IgD-negative memory B cell (primary cell): ENCODE results near the gene AMZ2. TPM values are rescaled to one million over a fixed set of nuclear protein-coding genes. Genes with fewer than 3 reads are reported as not detected.
"Not testable (repeated sequence)": the region's sequence is repeated elsewhere in the genome, so short reads cannot be mapped to it uniquely, and the experiment has no call there.

Experiments used
- H3K27ac Mint-ChIP-seq, 3 donors: one replicate each; pipeline ENCODE4 v1.8.0; 2020 to 2022; ENCODE audit warnings: mild to moderate bottlenecking in 3 of 3, mixed read lengths in 3 of 3, moderate library complexity in 1 of 3
- H3K27me3 Mint-ChIP-seq: one replicate; pipeline ENCODE4 v1.8.0; 2021; ENCODE audit warnings: mixed read lengths
- H3K36me3 Mint-ChIP-seq: one replicate; pipeline ENCODE4 v1.8.0; 2020; ENCODE audit warnings: mild to moderate bottlenecking, mixed read lengths
- H3K4me1 Mint-ChIP-seq, 3 donors: one replicate each; pipeline ENCODE4 v1.8.0; 2020 to 2022; ENCODE audit warnings: mixed read lengths in 3 of 3, mild to moderate bottlenecking in 1 of 3
- H3K4me3 Mint-ChIP-seq, 4 donors: one replicate each; pipeline ENCODE4 v1.8.0; 2020 to 2022; ENCODE audit warnings: mild to moderate bottlenecking in 4 of 4, mixed read lengths in 4 of 4, moderate library complexity in 3 of 4
- H3K9me3 Mint-ChIP-seq, 3 donors: one replicate each; pipeline ENCODE4 v1.8.0; 2020 to 2021; ENCODE audit warnings: mixed read lengths in 3 of 3, mild to moderate bottlenecking in 1 of 3
- polyA plus RNA-seq: library from polyadenylated mRNA; unstranded; fragments of 300-500 nt; fragmentation: Illumina TruSeq; gene quantifications from one replicate; pipeline ENCODE4 v1.2.3, GENCODE V29; 2021

Gene AMZ2
- polyA plus RNA-seq, 1 donor from 2014 or later: 80.0 TPM

DNA sequence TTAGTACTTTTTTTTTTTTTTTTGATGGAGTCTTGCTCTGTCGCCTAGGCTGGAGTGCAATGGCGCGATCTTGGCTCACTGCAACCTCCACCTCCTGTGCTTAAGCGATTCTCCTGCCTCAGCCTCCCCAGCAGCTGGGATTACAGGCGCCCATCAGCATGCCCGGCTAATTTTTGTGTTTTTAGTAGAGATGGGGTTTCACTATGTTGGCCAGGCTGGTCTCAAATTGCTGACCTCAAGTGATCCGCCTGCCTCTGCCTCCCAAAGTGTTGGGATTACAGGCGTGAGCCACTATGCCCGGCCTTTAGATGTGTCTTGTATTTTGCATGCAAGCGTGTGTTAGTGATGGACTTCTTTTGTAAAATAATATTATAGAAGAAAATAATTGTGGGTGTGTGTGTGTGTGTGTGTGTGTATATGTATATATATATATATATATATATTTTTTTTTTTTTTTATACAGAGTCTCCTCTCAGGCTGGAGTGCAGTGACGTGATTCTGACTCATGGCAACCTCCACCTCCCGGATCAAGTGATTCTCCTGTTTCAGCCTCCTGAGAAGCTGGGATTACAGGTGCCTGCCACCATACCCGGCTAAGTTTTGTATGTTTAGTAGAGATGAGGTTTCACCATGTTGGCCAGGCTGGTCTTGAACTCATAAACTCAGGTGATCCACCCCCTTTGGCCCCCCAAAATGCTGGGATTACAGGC lies 38.5 kb upstream of the AMZ2 start:
- not testable (repeated sequence) for H3K27me3 Mint-ChIP-seq
- peak overlapping the region in 2 of 4 donors; percentile 28 to 32 for H3K4me3 Mint-ChIP-seq
- H3K27ac Mint-ChIP-seq: peak overlapping the region in 2 of 3 donors; percentile 27 to 32

DNA sequence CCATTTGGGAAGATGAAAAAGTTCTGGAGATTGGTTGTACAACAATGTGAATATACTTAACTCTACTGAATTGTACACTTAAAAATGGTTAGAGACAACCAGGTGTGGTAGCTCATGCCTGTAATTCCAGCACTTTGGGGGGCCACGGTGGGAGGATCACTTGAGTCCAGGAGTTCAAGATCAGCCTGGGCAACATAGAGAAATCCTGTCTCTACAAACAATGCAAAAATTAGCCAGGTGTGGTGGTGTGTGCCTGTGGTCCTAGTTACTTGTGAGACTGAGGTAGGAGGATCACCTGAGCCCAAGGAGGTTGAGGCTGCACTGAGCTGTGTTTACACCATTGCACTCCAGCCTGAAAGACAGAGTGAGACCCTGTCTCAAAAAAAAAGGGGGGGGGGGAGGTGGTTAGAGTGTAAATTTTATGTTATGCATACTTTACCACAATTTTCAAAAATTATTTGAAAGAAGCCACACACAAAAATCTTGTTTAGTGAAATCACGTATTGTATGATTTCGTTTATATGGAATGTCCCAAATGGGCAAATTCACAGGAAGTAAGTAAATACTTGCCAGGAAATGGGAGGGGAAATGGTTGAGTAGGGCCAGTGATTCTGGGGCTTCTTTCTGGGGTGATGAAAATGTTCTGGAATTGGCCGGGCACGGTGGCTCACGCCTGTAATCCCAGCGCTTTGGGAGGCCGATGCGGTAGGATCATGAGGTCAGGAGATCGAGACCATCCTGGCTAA lies 37.1 kb upstream of the AMZ2 start:
- Mint-ChIP-seq H3K9me3 (no peaks in the 10 kb centered on the region), H3K27me3 (no peaks in the 10 kb centered on the region), H3K4me3 (peak overlapping the region in 1 of 4 donors; percentile 40), H3K27ac (peak overlapping the region in 1 of 3 donors; percentile 77), H3K36me3 (peaks cover 12% of the 10 kb centered on the region), H3K4me1 (peaks cover 32 to 46% (median 33%) of the 10 kb centered on the region in 3 donors)

More for the DNA sequence above, 38.5 kb upstream of the AMZ2 start:
- Mint-ChIP-seq H3K36me3 (peaks cover 12% of the 10 kb centered on the region), H3K4me1 (peaks cover 27 to 43% (median 33%) of the 10 kb centered on the region in 3 donors)
- H3K9me3 Mint-ChIP-seq: not testable (repeated sequence)

DNA sequence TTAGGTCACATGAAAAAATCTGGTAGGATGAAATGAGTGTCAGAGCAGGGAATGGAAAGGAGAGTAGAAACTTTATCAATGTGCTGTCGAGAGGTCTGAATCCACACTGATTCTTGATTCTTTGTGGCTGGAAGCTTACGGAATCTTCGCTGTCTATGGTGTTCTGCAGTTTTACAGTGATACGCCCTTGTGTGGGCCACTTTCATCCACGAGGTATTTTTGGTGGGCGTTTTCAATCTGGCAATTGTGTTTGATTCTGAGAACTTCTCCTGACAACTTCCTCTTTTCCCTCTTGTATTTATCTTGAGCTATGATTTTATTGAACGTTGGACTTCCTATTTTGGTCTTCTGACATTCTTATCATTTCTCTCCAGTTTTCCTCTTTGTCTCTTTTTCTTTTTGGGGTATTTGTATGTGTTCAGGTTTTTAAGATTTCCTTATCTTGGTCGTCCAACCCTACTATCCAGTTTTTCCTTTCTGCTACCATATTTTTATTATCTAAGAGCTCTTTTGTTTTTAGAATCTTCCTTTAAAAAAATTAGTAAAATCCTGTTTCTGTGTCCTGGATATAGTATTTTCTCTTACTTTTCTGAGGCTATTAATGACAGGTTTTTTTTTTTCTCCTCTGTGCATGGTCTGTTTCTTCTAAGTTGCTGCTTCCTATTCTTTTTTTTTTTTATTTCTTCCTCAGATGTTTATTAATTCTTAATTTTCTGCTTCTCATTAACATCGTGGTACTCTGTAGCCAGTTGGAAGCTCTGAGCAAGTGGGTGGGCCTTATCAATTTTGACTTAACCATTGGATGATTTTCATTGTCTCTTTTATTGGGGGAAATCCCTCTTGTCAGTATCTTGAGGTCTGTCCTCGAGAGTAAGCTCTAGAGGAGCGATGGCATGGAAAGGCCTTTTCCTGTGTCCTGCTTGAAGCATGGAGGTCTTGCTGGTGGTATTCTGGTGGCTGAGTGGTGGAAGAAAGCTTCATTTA lies 34.1 kb upstream of the AMZ2 start:
- H3K4me1 Mint-ChIP-seq: peaks cover 27 to 30% (median 29%) of the 10 kb centered on the region in 3 donors
- H3K27ac Mint-ChIP-seq: peak overlapping the region; percentile 3 to 75 (median 25)
- H3K27me3 Mint-ChIP-seq, H3K36me3 Mint-ChIP-seq, H3K9me3 Mint-ChIP-seq: not testable (repeated sequence)
- peak overlapping the region in 3 of 4 donors; percentile 44 to 70 (median 67) for H3K4me3 Mint-ChIP-seq

DNA sequence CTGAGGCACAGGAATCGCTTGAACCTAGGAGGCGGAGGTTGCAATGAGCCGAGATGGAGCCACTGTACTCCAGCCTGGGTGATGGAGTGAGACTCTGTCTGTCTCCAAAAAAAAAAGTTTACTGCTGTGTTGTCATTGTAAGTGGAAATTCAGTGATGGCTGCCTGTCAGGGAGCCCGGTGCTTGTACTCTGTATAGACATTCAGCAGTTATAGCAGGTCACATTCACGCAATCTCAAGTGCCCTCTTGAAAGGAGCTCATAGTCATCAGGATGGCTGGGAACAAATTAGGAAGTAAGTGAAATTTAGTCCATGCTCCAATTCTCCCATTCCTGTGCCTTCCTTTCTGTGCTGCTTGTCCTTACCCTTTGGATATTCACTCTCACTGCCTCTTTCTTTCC lies 32.4 kb upstream of the AMZ2 start:
- not testable (repeated sequence) for H3K27me3 Mint-ChIP-seq, H3K9me3 Mint-ChIP-seq, H3K36me3 Mint-ChIP-seq, H3K4me3 Mint-ChIP-seq
- Mint-ChIP-seq H3K4me1 (peaks cover 23 to 31% (median 29%) of the 10 kb centered on the region in 3 donors), H3K27ac (peak overlapping the region in 1 of 3 donors; percentile 52)

DNA sequence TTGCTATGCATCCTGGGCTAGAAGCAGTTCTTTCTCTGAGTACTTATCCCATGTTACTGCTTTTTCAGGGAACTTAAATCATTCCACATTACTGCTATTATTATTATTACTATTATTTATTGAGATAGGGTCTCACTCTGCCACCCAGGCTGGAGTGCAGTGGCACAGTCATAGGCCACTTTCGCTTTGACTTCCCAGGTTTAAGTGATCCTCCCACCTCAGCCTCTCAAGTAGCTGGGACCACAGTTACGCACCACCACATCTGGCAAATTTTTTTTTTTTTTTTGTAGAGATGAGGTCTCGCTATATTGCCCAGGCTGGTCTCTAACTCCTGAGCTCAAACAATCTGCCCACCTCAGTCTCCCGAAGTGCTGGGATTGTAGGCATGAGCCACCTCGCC lies 28.4 kb upstream of the AMZ2 start:
- H3K4me3 Mint-ChIP-seq: peak overlapping the region in 2 of 4 donors; percentile 3 to 47
- not testable (repeated sequence) for H3K36me3 Mint-ChIP-seq, H3K27me3 Mint-ChIP-seq, H3K27ac Mint-ChIP-seq, H3K9me3 Mint-ChIP-seq
- H3K4me1 Mint-ChIP-seq: peaks cover 21 to 23% (median 23%) of the 10 kb centered on the region in 3 donors

DNA sequence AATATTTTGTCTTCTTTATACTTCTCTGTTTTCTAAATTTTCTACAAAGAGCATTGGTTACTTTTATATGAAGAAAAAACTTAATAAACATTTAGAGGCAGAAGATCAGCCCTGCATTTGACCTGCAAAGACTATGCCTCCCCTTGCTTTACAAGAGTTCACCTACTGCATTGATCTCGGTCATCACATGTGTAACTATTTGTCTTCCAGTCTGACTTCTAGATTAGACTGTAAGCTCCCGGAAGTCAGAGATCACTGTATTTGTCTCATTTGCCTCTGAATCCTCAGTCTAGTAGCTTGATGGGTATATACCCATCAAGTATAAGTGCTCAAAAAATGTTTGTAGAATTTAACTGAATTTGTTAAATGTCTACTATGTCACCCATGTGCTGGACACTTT lies 27.7 kb upstream of the AMZ2 start:
- not testable (repeated sequence) for H3K9me3 Mint-ChIP-seq, H3K27me3 Mint-ChIP-seq, H3K36me3 Mint-ChIP-seq, H3K4me3 Mint-ChIP-seq
- Mint-ChIP-seq H3K4me1 (peaks cover 24 to 26% (median 26%) of the 10 kb centered on the region in 3 donors), H3K27ac (peak overlapping the region in 1 of 3 donors; percentile 46)

DNA sequence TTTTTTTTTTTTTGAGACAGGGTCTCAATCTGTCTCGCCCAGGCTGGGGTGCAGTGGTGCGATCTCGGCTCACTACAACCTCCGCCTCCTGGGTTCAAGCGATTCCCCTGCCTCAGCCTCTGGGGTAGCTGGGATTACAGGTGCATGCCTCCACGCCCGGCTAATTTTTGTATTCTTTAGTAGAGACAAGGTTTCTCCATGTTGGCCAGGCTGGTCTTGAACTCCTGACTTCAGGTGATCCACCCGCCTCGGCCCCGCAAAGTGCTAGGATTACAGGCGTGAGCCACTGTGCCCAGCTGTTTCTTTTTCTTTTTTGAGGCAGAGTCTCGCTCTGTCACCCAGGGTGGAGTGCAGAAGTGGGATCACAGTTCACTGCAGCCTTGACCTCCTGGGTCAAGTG lies 27.1 kb upstream of the AMZ2 start:
- H3K27me3 Mint-ChIP-seq, H3K27ac Mint-ChIP-seq, H3K9me3 Mint-ChIP-seq, H3K4me3 Mint-ChIP-seq, H3K36me3 Mint-ChIP-seq: not testable (repeated sequence)
- peaks cover 27 to 29% (median 28%) of the 10 kb centered on the region in 3 donors for H3K4me1 Mint-ChIP-seq

DNA sequence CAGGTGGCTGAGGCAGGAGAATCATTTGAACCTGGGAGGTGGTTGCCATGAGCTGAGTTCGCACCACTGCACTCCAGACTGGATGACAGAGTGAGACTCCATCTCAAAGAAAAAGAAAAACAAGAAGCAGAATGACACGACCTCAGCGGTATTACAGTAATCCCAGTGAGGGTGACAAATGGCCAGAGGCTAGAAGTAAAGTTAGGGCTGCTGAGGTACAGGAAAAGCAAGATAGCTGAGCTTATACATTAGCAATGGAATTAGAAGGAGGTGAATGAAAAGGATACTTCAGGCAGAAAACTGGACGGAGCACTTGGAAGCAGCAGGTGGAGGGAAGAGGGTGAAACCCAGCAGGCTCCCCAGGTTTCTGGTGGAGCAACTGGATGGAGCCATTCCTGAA lies 26.1 kb upstream of the AMZ2 start:
- Mint-ChIP-seq H3K36me3 (no peaks in the 10 kb centered on the region), H3K9me3 (no peaks in the 10 kb centered on the region), H3K4me1 (peaks cover 27 to 35% (median 30%) of the 10 kb centered on the region in 3 donors), H3K4me3 (peak overlapping the region in 3 of 4 donors; percentile 6 to 45 (median 32)), H3K27ac (peak overlapping the region; percentile 67 to 93 (median 70)), H3K27me3 (no peaks in the 10 kb centered on the region)

DNA sequence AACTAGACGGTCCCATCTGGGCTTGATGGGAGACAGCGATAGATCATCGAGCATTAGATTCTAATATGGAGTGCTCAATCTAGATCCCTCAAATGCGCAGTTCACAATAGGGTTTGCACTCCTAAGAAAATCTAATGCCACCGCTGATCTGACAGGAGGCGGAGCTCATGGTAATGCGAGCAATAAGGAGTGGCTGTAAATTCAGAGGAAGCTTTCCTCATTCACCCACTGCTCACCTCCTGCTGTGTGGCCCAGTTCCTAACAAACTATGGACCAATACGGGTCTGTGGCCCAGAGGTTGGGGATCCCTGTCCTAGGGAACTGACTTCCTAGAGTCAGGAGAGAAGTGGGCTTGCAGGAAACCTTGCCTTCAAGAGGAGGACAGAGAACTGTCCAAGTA lies 25.2 kb upstream of the AMZ2 start:
- peaks cover 3% of the 10 kb centered on the region for H3K36me3 Mint-ChIP-seq
- peak overlapping the region in 2 of 3 donors; percentile 59 to 88 for H3K27ac Mint-ChIP-seq
- peak overlapping the region in 2 of 4 donors; percentile 5 to 70 for H3K4me3 Mint-ChIP-seq
- H3K9me3 Mint-ChIP-seq: no peaks in the 10 kb centered on the region
- peaks cover 29 to 36% (median 32%) of the 10 kb centered on the region in 3 donors for H3K4me1 Mint-ChIP-seq
- H3K27me3 Mint-ChIP-seq: no peaks in the 10 kb centered on the region

DNA sequence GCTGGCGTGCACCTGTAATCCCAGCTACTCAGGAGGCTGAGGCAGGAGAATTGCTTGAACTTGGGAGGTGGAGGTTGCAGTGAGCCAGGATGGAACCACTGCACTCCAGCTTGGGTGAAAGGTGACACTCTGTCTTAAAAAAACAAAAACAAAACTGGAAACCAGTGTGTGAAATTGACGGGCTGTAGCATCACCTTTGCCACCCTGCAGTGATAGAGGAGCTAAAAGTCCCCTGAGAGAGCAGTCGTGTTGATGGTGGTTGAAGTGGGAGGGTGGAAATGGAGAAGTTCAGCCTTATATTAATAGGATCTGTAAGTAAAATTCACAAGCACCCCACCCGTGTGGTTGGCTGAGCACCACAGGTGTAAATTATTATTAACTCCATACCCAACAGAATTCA lies 22.8 kb upstream of the AMZ2 start:
- not testable (repeated sequence) for H3K27me3 Mint-ChIP-seq, H3K9me3 Mint-ChIP-seq, H3K36me3 Mint-ChIP-seq
- H3K4me1 Mint-ChIP-seq: peaks cover 34 to 40% (median 39%) of the 10 kb centered on the region in 3 donors
- H3K4me3 Mint-ChIP-seq: peak overlapping the region in 3 of 4 donors; percentile 62 to 88 (median 86)
- peak overlapping the region; percentile 34 to 92 (median 91) for H3K27ac Mint-ChIP-seq

DNA sequence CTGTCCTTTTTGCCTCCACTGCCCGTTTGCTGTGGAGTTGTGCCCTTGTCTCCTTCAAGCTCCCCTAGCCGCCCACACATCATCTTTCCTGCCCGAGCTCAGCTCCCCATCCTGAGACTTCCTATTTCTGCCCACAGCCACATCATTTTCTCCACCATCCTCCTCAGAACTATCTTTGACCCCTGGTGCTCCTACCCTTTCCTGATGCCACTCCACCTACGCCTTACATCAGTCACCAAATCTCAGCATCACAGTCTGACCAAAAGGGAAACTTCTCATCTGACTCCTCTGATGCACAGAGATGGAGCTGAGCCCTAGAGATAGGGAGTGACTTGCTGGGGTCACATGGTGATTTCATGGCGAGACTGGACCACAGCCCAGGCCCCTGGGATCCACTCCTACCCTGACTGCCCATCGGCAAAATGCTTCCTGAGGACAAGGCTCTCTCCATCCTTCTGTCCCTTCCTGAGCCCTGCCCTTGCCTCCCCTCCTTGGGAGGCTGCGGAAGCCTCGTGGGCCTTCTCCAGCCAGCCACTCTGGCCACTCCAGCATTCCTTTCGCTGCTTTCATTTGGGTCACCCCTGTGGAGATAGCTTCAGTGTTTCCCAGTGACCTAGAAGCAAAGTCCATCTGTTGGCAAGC lies 19.7 kb upstream of the AMZ2 start:
- H3K36me3 Mint-ChIP-seq, H3K27me3 Mint-ChIP-seq, H3K9me3 Mint-ChIP-seq: not testable (repeated sequence)
- Mint-ChIP-seq H3K4me1 (peaks cover 20 to 30% (median 29%) of the 10 kb centered on the region in 3 donors), H3K4me3 (peak overlapping the region in 1 of 4 donors; percentile 6), H3K27ac (peak overlapping the region; percentile 10 to 89 (median 60))

DNA sequence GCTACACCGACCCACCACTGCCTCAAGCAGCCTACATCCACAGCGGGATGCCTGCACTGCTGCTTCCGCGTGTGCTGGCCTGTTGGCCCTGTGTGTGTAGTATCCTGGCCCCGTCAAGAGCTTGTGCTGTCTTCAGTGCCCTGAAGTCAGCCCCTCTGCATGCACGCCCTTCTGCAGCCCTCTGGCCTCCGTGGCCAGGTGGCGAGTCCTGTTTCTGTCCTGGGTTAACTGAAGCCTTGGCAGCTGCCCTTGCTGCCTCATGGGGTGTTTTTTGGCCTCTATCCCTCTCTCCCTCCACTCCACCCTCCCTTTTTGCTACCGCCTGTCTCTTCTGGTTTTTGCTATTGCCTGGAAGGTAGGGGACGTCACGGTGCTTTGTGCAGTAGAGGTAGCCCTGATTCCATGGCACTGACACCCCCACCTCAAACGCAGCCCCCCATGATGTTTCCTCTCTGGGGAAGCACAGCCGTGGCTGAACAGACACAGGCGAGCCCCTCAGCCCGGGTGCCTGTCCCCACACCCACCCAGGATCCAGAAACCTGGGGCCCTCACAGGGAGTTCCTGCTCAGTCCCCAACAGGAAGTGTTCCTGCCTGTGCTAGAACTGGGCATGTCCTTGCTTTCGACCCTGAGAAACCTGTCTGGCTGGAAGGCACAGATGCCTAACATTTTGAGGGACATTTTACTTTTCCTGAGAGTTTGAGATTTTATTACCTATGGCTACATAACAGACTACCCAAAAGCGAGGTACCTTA lies 18.8 kb upstream of the AMZ2 start:
- H3K27ac Mint-ChIP-seq: peak overlapping the region in 2 of 3 donors; percentile 60 to 85
- no peaks in the 10 kb centered on the region for H3K27me3 Mint-ChIP-seq
- H3K4me1 Mint-ChIP-seq: peaks cover 19 to 29% (median 27%) of the 10 kb centered on the region in 3 donors
- no peak overlapping the region for H3K4me3 Mint-ChIP-seq
- H3K9me3 Mint-ChIP-seq: no peaks in the 10 kb centered on the region
- peaks cover 4% of the 10 kb centered on the region for H3K36me3 Mint-ChIP-seq

DNA sequence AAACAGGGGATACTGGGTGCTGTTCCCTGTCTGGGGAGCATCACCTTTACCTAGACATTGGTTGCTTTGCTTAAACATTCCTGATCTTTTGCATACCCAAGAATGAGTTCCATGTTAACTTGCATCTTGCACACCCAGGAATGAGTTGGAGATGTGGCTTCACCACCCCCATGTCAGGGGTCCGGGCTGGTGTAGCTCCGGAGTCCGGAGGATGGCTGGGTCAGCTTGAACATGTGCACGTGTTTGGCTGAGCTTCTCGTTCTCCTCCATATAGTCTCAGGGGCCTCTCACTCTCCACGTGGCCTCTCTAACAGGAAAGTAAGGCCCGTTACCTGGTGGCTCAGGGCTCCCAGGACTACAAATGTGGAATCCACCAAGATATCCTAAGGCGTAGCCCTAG lies 18.2 kb upstream of the AMZ2 start:
- H3K9me3 Mint-ChIP-seq: no peaks in the 10 kb centered on the region
- H3K36me3 Mint-ChIP-seq: peaks cover 4% of the 10 kb centered on the region
- no peak overlapping the region for H3K4me3 Mint-ChIP-seq
- peaks cover 19 to 25% (median 23%) of the 10 kb centered on the region in 3 donors for H3K4me1 Mint-ChIP-seq
- no peak overlapping the region for H3K27ac Mint-ChIP-seq
- no peaks in the 10 kb centered on the region for H3K27me3 Mint-ChIP-seq

DNA sequence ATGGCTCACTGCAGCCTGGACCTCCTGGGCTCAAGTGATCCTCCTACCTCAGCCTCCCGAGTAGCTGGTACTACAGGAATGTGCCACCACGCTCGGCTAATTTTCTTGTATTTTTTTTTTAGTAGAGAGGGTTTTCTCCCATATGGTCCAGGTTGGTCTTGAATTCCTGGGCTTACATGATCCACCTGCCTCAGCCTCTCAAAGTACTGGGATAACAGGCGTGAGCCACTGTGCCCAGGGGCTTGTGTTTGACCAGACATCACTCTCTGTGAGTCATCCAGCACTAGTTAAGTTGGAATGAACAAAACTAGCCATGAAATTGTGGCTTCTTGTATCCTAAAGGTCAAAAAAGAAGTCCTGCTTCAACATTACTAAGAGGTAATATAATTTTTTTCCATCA lies 16.7 kb upstream of the AMZ2 start:
- H3K27ac Mint-ChIP-seq, H3K9me3 Mint-ChIP-seq, H3K27me3 Mint-ChIP-seq, H3K36me3 Mint-ChIP-seq, H3K4me3 Mint-ChIP-seq: not testable (repeated sequence)
- peaks cover 12 to 23% (median 18%) of the 10 kb centered on the region in 3 donors for H3K4me1 Mint-ChIP-seq
